ENCODE data around the gene CNTNAP5.

Gene CNTNAP5

DNA sequence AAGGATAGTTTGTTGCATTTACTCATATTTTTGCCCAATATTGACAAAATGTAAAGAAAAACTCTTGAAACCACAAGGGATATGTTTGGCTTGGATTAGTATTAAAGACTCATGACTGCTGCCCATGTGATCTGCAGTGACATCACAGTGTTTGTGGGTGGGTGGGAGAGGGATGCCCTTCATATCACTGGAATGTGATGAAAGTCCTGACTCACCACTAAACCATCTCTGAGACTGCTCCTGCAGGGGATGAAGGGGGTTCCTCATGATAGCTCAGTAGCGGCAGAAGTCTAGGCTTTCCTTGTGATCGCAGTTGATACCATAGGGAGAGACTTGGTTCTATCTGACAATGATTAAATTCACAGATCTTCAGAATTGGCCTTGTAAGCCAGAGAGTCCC lies 451.2 kb downstream of the CNTNAP5 start:
- no peak for DNase-seq (ENCODE audit: low read depth)

DNA sequence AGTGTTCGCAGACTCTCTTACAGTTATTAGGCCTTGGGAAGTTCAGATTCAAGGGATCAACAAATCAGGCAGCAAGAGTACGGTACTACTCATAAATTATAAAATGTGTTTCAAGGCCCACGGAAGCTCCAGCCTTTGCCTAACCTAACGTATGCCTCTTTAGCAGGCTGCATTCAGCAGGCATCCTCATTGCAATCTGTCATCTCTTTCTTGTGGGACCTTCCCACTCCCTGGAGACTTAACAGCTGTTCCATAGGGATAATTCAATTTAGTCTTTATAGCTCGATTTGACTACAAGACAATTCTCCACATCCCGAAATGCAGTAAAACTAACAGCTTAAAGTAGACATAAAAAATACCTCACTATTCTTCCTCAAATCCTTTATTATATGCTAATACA lies 453.7 kb downstream of the CNTNAP5 start:
- no peak for DNase-seq (ENCODE audit: low read depth)

DNA sequence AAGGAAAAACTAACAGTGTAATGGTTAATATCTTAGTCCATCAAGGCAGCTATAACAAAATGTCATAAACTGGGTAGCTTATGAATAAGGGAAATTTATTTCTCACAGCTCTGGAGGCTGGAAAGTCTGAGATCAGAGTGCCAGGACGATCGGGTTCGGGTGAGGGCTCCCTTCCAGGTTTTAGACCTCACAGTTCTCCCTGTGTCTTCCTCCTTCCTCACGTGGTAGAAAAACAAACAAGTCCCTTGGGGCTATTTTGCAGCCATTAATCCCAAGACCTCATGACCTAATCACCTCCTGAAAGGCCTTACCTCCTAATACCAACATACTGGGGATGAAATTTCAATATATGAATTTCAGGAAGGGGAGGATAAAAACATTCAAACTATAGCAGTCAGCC lies 455.9 kb downstream of the CNTNAP5 start:
- DNase-seq (ENCODE audit: low read depth) = no peak

DNA sequence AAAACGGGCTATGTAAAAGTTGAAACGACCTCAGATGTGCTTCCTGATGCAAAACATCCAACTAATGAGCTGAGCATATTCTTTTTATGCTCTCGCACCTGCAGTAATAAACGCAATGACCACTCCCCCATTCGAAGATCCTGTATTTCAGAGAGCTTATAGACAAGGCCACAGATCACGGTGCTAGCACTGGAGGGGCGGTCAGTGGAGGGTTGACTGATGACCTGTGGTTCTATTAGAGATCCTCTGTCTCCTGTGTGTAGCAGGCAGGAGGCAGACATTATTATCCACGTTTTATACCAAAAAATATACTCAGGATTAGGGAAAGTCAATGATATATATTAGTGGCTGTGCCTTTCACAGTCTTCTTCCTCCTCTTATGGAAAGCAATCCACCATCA lies 457.0 kb downstream of the CNTNAP5 start:
- DNase-seq (ENCODE audit: low read depth) = no peak

DNA sequence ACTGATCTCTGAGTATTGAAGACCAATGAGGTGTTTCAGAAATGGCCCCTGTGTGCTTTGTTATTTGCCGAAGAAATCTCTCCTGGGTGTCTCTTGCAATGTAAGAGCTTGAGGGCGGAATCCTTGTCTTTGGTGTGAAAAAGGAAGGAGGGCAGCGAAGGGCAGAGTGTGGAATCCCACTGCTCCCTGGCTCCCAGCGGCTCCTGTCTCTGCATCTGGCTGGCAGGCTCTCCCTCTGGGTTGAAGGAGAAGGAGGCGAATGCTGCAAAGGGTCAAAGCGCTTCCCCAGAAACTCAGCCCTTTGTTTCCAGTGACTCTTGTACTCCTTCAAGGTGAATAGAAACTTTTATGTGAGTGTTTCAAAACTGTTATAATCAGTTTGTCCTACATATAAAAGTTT lies 457.5 kb downstream of the CNTNAP5 start:
- no peak for DNase-seq (ENCODE audit: low read depth)

DNA sequence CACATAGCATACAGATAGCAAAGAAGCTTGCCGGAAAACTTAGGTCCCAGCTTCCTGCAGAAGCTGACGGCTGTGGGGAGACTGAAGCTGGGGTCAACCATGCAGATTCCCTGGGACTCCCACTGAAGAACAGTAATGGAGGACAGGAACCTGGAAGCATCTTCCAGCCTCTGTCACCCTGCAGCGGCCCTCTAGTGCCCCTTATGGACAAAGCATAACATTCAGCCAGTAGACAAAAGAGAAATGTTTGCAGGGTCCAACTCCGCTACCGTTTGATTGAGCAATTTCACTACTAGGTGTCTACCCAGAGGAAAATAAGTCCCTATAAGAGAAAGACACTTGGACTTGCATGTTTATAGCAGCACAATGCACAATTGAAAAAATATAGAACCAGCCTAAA lies 460.6 kb downstream of the CNTNAP5 start:
- DNase-seq (ENCODE audit: low read depth) = no peak

DNA sequence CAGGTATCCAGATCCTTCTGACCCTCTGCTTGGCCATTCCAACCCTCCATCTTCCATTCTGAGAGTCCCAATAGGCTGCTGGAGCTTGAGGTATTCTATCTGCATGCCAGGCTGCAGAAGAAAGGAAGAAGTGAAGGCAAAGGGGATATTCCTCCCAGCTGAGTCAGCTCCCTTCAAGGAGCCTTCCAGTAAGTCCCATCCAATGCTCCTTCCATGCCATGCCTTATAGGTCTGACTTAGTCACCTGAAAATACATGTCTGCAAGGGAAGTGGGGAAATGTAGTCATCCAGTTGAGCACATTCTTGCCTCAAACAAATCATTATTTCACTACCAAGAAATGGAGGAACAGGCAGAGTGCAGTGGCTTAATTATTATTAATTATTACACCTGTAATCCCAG lies 464.6 kb downstream of the CNTNAP5 start:
- DNase-seq (ENCODE audit: low read depth) = no peak

DNA sequence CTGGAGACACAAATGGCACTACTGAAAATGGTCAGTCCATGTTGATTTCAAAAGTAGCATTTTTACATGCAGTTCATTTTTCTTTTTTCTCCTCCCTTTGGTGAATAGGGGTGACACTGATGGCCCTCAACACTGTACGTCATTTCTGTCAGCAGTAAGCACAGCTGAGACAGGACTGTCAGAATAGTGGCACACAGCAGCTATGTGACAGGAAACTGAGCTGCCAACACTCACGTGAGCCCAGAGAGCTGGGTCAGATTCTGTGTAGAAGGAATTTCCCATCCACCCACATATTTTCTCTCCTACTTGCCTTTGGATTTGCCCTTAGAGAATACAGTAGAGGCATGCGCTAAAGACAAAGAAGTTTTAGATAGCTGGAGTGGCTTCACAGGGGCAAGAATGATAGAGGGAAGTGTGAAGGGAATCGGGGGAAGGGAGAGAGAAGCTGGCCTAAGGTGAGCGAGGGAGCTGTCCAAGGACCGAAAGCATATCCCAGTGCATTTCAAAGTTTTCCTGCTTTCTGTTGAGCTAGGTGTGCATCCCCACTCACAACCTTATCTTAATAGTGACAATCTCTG lies 476.6 kb downstream of the CNTNAP5 start:
- DNase-seq (ENCODE audit: low read depth) = no peak

DNA sequence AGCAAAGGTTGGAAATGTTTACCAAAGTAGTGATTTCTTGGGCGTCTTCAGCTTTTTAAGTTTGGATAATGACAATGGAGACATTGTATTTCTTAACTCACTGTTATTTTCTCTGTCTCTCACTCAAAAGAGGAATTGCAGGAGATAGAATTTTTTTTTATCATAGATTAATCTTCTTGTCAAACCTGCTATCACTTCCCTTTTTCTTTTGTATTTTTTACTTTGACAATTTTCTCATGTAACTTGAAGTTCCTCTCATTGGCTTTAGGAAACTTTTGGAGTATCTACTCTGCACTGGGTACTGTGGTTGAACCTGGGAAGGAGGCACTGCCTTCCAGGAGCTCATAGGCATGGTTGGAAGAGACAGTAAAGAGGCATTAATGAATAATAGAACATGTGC lies 489.1 kb downstream of the CNTNAP5 start:
- no peak for DNase-seq (ENCODE audit: low read depth)

DNA sequence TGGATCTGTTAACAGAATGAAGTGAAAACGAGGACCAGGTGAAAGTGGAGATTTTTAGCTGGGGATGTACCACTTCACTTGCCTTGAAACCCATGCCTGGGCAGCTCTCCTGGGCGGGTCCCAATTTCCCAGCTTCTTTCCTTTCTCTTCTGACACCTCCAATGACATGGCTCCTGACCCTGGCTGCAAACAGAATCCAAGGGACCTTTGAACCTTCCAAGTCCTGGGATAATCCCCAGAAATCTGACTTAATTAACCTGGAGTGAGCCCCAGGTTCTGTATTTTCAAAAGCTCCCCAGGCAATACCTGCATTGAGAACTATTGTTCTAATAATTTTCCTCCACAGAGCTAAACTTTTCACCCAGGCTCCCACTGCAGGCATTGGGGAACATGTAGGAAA lies 495.9 kb downstream of the CNTNAP5 start:
- DNase-seq (ENCODE audit: low read depth) = no peak

DNA sequence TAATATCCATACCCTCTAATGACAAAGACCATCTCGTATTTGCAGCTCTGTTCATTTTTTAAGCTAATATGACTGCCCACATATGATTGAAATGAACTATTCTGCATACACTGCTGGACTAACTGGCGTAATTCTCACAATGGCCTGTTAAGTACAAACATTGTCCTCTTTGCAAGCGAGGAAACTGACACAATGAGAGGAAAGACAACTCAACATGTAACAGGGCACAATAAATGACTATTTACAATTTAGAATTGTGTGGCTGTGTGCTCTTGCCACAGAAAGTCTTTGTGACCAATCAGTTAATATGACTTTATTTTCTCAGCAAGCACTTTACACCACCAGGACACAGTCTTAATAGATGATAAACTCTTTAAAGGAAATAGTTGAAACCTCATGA lies 498.0 kb downstream of the CNTNAP5 start:
- no peak for DNase-seq (ENCODE audit: low read depth)

DNA sequence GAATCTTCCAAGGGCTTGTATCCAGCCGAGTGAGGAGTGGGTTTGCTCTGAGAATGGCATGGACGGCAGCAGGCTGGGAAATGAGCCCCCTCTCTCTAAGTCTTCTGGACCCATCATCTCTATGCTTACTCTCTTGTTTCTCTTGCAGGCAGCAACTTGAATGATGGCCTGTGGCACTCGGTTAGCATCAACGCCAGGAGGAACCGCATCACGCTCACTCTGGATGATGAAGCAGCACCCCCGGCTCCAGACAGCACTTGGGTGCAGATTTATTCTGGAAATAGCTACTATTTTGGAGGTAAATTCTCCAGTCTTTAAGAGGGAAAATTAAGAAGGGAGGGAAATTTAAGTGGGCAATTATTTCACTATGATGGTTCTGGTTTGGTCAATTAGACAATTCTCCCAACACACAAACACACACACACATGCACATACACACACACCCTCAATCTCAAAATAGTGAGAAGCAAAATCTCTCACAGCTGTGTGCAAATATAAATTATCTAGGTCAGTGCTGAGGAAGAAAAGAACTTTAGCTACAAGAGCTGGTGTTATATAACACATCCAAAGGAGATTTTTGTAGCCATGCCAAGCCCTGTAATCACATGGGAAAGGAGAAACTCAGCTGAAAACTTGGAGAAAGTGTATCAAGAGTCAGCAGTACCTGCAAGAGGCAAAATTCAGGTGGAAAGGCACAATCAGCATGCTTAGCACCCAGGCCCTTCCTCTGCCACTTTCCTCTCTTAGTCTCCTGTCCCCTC lies 499.2 kb downstream of the CNTNAP5 start:
- DNase-seq (ENCODE audit: low read depth) = no peak

DNA sequence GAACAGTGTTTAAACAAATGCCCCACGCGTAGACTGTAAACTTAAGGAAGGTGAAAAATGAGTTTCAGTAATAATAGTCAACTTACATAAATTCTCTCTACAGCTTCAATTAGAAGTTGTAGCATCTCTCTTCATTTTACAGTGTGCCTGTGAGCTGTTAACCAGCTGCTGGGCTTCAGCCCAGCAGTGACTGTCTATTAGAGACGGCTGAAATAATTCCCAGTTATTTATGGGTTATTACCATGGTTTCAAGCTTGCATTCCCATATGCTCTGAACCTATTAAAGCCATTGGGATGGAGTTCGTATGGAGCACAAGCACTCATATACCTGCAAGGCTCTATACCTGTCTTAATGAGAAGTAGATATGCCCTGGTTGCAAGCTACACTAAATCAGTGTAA lies 501.1 kb downstream of the CNTNAP5 start:
- DNase-seq (ENCODE audit: low read depth) = no peak

DNA sequence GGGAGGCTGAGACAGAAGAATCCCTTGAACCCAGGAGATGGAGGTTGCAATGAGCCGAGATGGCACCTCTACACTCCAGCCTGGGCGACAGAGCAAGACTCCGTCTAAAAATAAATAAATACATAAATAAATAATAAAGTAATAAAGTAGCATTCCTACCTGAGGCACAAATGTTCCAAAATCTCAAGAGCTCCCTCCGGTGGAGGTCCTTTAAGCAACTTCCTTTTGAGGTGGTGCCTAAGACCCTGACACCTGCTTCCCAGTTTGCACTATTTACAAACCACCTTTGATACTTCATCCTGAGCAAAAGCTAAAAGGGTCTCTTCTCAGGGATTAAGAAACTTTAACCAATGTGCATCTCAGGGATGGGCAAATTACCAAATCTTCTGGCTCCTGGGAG lies 505.1 kb downstream of the CNTNAP5 start:
- DNase-seq (ENCODE audit: low read depth) = no peak

DNA sequence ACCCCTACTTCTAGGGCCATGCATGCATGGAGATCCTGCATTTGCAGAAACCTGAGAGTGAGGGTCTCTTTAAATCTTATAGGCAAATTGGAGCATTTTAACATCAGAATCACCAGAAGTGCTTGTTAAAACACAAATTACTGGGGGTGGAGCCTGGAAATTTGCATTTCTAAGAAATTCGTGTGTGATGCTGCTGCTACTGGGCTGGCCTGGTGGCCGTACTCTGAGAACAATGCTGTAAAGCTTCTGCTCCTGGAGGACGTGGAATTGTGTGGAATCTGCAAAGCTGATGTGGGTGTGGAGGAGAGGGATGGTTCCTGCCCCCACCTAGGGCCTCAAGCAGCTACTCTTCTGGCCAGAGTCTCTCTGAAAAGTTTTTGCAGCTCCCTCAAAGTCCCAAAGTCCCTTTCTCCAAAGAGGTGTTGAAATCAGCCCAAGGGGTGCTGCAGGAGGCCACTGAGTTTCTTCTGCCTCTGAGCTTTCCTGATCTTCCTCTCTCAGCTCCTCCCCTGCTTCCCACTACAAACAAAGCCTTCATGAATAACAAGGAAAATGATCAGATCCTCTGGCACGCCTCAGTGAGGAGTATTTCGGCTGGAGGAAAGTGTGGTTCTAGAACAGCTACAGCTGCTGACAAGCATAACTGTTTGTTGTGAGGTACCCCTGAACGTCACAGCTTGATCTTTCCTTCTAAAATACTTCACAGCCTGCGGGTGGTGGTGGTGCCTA lies 508.3 kb downstream of the CNTNAP5 start:
- DNase-seq (ENCODE audit: low read depth) = no peak

DNA sequence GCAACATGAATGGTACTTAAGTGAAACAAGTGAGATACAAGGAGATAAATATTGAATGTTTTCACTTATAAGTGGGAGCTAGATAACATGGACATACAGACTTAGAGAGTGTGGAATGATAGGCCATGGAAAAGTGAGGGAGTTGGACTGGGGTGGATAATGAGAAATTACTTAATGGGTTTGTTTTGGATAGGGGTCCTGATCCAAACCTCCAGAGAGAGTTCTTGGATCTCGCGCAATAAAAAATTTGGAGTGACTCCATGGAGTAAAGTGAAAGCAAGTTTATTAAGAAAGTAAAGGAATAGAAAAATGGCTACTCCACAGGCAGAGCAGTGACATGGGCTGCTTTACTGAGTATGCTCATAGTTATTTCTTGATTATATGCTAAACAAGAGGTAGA lies 508.9 kb downstream of the CNTNAP5 start:
- no peak for DNase-seq (ENCODE audit: low read depth)

DNA sequence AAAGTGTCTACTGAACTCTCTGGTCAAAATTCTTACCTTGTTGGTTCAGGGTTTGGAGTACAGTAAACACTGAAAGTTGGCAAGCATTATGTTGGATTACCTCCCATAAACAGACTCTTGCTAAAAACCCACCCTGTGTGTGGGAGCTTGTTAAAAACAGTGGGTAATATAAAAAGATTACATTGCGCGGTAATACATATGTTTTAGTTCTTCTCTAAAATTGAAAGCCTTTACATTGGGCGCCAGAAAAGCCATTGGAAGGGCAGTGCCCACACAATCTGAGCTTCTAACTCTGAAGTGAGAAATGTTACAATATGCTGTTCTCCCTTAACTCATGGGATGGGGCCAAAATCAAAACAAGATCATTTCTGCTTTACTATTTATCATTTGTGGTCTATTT lies 510.7 kb downstream of the CNTNAP5 start:
- DNase-seq (ENCODE audit: low read depth) = no peak

DNA sequence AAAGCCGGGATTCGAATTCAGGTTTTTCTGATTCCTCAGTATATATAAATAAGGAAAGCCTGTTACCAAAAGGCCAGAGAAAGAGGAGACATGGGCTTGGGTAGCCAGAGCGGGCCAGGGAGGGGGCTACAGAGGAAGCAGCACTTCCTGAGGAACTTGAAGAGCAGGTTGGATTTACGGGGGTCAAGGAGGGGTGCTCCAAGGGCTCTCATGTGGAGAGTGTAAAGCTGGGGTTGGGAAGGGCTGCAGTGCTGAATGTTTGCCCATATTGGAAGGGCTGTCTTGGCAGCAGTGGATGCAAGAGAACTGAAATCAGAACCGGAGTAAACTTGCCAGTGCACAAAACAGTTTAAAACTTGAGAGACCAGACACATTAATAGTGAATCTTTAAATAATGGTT lies 511.5 kb downstream of the CNTNAP5 start:
- no peak for DNase-seq (ENCODE audit: low read depth)

DNA sequence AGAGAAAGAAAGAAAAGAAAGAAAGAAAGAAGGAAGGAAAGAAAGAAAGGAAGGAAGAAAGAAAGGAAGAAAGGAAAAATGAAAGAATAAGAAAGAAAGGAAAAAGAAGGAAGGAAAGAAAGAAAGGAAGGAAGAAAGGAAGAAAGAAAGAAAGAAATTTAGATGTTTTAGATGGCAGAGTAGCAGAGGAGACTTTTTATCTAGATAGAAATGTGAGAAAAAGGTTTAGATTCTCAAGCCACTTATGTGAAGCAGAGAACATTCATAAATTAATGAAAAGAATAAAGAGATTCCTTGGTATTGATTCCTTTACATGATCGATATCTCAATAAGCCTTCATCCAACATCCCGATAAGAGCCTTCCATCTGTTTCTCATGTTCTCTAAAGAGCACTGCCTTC lies 513.5 kb downstream of the CNTNAP5 start:
- no peak for DNase-seq (ENCODE audit: low read depth)

DNA sequence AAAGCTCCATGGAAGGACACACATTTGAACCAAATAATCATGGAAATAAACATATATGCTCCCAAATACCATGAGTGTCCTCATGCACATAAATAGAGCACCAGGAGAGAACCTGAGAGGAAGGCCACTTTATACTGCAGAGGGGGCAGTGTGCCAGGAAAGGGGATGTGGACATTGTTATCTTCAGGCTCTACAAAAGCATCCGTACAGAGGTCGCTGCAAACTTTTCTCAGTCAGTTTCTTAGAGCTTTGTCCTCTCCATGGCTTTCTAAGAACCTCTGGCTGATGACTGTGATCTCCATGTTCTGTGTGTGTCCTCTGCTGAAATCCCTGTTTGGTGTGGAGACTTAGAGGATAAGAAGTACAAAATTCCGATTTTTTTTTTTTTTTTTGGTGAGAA lies 515.7 kb downstream of the CNTNAP5 start:
- DNase-seq (ENCODE audit: low read depth) = no peak

DNA sequence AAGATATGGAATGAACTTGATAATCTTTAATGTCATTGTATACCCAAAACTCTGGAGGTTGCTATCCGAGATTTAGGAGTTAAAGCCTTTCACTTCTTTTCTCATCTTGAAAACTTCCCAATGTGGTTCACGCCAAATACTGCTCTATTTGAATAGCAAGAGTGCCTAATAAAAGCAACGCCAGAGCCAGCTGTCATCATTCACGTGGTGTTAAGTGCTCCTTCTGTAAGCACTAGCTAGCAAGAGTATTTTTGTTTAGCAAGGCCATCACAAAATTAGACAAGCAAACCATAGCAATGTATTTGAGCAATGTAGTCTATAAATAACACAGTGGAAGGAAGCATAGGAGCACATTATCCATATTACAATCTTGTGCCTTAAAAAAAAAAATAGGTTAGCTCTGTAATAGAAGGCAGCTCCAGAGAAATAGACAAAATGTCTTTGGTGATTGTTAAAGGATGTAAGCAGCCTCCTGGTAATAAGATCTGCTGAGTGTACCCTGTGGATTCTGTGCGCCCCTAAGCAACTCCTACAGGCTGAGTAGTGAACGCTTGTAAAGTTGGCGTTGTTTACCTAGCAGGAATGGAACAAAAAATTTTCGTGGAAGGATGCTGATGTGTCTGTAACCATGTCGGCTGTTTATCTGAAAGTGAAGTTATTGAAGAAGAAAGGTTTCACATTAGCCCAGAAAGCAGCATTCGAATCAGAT lies 518.0 kb downstream of the CNTNAP5 start:
- no peak for DNase-seq (ENCODE audit: low read depth)

DNA sequence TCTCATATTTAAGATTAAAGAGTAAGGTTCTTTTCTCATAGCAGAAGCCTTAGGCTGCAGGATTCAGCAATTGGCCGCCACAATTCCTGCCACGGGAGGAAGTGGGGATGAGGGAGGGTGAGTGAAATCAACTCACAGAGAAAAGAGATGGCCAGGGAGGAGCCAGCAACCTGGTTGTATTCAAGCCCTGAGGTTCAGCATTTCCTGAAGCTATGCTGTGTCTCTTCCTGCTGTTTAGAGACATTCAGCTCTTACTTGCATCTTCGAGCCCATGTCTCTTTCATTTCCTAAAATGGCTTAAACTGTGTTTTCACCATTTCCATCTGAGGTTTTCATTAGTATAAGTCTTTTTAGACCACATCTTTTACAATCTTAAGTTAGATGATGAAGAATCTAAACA lies 522.6 kb downstream of the CNTNAP5 start:
- DNase-seq (ENCODE audit: low read depth) = no peak
